HG03354 (cell line): ENCODE results near the gene MARCHF3.
"Not testable (repeated sequence)": the region's sequence is repeated elsewhere in the genome, so short reads cannot be mapped to it uniquely, and the experiment has no call there.

Experiments used
- ATAC-seq: cut with Tn5 transposase; IDR thresholded peaks from one replicate; pipeline ENCODE4 v1.9.1; 2021; ENCODE audit warnings: mild to moderate bottlenecking; ENCODE audit not compliant: unreplicated experiment, poor library complexity, severe bottlenecking

MARCHF3 gene

DNA sequence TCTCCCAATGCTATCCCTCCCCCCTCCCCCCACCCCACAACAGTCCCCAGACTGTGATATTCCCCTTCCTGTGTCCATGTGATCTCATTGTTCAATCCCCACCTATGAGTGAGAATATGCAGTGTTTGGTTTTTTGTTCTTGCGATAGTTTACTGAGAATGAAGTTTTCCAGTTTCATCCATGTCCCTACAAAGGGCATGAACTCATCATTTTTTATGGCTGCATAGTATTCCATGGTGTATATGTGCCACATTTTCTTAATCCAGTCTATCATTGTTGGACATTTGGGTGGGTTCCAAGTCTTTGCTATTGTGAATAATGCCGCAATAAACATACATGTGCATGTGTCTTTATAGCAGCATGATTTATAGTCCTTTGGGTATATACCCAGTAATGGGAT, 139.9 kb downstream of the MARCHF3 start:
- ATAC-seq: not testable (repeated sequence)

DNA sequence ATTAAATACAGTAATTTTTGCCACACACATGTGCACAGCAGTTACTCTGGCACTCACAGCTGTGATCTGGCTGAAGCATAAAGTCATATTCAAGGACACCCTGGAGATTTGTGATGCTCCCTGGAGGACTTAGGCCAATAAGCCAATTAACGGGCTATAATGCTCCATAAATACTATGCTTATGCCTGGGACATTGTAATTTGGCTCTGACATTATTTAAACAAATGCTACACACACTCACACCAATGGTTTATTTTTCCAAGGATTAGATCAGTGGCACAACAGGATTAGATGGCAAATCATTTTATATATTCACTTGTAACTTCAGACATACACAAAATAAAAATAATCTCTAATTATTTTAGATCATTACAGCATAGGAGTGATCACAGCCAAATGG, 142.2 kb downstream of the MARCHF3 start:
- no peak for ATAC-seq

DNA sequence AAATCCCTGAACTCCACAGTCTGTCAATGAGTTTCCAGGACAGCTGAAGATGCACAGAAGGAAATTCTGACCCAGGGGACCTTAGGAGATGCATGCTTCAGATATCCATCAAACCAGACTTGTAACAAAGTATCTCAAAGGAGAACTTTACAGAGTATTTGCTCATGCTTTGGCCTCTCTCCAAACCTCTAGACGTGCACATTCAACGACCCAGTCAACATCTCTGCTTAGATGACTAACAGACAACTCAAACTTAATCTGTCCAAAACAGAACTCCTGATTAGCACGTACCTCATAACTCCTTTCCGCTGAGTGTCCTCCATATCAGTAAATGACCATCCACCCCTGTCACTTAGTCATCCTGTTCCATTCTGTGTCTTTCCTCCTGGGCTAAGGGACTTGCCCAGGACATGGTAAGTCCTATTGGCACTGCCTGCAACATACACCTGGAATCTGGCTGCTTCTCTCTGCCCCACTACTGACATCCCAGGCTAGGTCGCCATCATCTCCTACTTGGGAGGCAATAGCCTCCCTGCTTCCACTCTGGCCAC, 146.0 kb downstream of the MARCHF3 start:
- ATAC-seq: no peak

DNA sequence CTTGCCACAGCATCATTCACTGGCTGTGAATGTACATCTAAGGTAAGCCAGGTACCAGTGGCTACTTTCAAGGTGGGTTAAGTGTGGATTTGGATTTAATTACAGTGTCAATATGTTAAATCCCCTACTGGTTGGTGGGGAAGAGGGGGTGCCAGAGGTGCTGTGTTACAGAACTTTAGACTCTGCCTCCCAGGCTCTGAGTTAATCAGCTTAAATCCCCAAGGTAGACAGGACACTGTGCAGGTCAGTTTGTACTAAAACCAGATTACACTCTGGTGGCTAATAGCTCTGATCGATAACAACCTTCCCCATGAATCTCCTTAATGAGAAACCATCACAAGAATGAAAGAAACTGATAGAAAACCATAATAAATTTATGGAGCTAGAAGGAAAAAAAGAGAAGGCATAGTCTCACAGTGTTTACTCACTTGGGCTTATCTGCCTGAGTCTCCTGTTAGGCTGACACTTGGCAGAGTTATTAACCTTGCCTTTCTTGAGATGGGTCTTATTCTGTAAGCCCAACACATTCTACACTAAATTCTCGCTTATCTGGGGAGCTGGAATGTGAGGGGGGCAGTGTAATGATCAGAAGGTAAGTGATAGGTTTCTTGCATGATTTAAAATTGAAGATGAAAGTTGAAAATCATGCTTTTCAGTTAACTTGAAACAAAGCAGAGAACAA, 146.7 kb downstream of the MARCHF3 start:
- no peak for ATAC-seq

DNA sequence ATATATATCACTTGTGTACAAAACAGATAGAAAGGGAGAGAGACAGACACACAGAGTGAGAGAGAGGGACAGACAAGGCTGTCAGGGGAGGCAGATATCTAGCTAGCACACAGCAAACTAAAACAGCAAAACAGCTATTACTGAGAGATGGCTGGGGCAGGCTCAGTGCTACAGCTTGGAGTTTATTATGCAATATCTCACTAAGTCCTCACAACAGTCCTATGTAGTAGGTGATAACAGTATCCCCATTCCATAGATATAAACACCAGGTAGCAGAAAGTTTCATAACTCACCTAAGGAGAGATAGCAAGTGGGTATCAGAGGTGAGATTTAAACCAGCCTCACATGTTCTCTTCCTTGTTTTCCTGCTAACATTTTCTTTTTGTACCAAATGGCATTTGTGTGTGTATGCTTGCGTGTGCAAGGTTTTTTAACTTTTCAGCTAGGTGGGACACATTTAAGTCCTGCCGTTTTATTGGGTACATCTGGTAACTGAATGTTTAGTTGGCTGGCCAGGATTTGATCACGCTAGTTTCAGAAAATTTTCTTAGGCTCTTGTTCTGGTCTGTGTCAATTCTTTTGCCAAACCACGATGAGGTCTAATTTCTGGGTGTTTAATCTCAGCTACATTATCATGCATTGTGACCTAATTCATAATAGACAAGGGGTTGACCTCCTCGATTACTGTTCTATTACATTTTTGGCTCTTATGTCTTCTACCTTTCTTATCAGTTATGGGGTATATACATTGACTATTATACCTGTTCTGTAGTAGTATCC, 148.3 kb downstream of the MARCHF3 start:
- no peak for ATAC-seq

DNA sequence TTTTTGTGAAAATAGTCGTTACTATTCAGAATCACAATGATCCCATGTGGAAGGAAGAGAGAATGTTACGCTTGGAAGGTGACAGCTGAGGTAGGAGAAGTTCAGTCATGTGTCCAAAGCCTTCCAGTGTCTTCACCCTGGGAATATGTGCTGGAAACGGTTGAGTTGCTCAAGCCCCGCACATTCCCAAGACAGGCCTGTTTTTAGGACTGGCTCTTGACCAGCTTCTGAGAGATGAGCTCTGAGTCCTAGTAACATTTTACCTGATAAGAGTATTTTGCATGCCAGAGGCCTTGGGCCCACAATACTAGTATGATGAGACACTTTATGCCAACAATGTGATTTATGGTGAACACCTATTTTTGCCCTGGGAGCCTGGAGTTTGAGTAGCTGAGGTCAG, 151.7 kb downstream of the MARCHF3 start:
- ATAC-seq: no peak

- ATAC-seq: no peak
Measured at GRCh38 chr5:126878085-126878484, 152.3 kb downstream of the MARCHF3 start.

- ATAC-seq: no peak
Measured at GRCh38 chr5:126877602-126878001, 152.8 kb downstream of the MARCHF3 start.

DNA sequence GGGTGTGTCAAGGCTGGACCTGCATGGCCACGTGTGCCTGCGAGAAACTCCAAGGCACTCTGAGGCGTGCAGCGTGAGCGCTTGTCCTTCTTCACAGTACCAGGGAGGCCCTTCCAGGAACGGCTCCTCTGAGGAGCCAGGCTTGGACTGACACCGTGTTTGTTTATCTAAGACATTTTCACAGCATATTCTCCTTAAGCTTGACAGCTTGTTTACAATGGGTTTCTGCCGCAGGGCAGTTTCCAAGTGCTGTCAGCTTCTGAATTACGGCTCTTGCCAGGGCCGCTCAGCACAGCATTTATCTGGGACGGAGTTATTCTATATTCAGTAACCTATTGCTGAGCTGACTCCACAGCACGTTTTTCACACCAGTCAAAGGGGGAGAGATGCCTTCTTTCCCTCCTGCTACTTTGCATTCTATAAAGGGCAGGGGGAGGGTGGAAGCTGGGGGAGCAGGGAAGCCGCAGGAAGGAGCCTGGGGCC, 155.0 kb downstream of the MARCHF3 start:
- no peak for ATAC-seq

DNA sequence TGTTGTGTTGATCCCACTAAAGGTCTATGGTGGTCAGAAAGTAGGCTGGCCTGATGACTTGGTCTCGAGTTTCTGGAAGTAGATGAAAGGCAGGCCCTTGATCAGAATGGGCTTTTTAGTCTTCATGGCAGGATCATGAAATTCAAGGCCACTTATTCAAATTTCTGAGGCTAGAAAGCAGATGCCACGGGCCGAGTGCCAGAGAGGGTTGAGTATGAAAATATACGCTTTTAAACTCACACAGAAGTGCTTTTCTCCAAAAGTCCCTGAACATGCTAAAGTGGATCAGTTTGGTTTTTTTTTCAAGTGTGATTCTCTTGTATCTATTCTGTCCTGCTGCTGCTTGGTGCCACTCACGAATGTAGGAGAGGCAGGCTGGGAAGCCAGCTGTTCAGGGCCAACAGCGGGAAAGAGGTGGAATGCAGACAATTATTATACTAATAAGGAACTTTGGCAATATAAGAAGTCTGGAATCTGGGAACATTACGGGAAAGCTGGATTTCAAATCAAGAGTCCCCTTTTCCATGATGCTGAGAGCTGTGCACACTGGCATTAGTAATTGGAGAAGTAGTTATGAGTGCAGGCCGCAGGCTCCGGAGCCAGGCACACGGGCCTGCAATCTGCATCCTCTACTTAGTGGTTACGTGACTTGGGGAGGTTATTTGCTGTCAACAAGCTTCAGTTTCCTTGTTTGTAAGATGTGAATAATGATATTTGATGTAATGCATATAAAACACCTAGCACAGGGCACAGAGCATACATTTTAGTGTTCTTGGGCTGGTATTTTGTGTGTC, 157.6 kb downstream of the MARCHF3 start:
- no peak for ATAC-seq

- no peak for ATAC-seq
Measured at GRCh38 chr5:126871441-126871840, 158.9 kb downstream of the MARCHF3 start.

DNA sequence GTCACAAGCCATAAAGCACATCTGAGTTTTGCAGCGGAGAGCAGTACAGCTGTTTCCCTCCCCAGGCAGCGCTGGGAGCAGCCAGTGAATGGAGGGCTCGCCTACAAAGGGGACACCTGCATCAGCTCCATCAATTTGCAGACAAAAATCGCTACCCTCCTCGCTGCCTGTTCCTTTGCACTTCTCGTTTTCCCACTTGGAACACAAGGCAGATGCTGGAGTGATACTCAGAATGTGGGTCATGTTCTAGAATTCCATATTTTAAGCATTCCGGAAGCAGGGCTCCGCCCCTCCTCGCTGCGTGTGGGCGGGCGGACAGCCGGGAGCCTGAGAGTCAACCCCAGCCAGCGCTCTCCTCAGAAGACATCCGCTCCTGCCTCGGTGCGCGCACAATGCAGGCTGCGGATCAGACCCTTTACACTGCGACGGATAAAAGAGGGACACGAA, 161.3 kb downstream of the MARCHF3 start:
- peak; percentile 75 for ATAC-seq

- ATAC-seq: no peak
Measured at GRCh38 chr5:126868338-126869004, 161.9 kb downstream of the MARCHF3 start.

DNA sequence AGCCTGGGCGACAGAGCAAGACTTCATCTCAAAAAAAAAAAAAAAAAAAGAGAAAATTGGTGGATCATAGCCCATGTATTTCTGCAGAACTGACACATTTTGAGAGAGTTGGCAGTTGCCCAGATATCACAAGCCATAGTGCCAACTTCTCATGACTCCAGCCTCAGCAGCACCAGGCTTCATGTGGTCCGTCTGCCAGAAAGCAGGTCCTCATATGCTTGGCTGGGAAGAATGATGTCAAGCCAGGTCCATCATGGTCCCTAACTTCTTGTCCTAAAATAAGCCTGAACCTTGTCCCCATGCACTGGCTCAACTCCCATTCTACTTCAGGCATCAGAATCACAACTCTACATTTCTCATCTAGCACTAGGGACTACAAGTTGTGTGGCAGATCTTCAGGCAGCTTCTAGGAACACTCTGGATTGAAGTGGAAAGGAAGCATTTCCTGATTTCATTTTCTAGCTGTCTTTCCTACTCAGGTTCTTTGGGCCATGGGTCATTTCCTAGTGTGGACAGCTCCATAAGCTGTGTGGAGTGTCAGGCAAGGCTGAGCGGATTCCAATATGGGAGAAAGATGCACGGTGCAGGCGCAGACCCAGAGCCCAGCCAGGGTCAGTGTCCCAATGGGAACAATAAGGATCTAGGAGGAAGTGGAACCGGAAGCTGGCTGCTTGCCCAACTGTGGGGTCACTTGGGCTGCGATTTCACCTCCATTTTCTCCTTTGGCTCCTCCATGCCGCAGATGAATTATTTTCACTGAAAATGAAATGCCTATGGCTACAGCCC, 163.3 kb downstream of the MARCHF3 start:
- ATAC-seq: no peak

DNA sequence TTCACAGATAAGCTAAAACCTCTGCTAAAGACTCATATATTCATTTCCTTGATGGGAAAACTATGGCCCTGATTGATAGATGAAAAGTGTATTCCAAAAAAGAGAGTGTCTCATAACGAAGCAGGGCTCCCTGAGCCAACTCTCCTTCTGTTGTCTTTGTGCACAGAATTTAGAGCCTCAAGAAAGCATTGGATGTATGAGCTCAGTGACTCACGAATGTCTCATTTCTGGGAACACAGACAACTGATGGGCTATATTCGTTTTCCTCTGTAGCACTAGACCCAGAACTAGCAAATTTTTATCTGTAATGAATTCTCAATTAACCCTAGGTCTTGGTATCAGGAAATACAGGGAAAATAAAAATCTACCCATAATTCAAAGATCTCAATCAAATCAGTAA, 165.1 kb downstream of the MARCHF3 start:
- ATAC-seq: no peak

- ATAC-seq: no peak
Measured at GRCh38 chr5:126864042-126864688, 166.2 kb downstream of the MARCHF3 start.

DNA sequence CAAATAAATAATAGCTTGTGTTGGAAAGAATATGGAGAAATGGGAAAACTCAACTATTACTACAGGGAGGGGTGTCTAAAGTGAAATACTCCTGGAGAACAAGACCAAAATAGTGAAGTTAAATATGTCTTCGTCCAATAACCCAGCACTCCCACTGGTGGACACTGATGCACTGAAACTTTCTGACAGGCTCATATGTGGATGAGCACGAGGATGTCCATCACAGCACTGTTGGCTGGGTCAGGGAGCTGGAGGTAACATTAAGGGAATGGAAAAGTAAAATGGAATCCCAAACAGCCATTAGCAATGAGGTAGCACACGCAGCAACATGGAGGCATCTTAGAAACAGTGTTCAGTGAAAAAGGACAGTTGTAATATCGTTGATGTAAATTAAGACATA, 167.0 kb downstream of the MARCHF3 start:
- ATAC-seq: no peak

GRCh38 chr5:126858441-126858840, 171.9 kb downstream of the MARCHF3 start:
- no peak for ATAC-seq
